Large intestine (tissue), 3 donors: ENCODE results near the gene AGBL1. TPM values are rescaled to one million over a fixed set of nuclear protein-coding genes. Genes with fewer than 3 reads are reported as not detected.

Source experiments
- DNase-seq, 2 donors: peaks; one replicate each; pipeline versions ENCODE4 v3.0.0 to v3.0.0-alpha.2; 2013
- H3K27ac ChIP-seq: one replicate; pipeline ENCODE4 v1.5.1; 2013; ENCODE audit warnings: low read length
- H3K27me3 ChIP-seq: 2 replicates; pipeline ENCODE4 v1.6.1; 2013; ENCODE audit warnings: low read length; ENCODE audit not compliant: control insufficient read depth, insufficient read depth
- H3K36me3 ChIP-seq: 2 replicates; pipeline ENCODE4 v1.6.1; 2013; ENCODE audit warnings: low read length; ENCODE audit not compliant: control insufficient read depth, insufficient read depth
- H3K4me1 ChIP-seq: one replicate; pipeline ENCODE4 v1.6.1; 2013; ENCODE audit warnings: low read length; ENCODE audit not compliant: control insufficient read depth, insufficient read depth
- H3K4me3 ChIP-seq: one replicate; pipeline ENCODE4 v1.5.1; 2013; ENCODE audit warnings: low read length
- H3K9me3 ChIP-seq: one replicate; pipeline ENCODE4 v1.6.1; 2013; ENCODE audit warnings: mild to moderate bottlenecking, low read depth, low read length, moderate library complexity; ENCODE audit not compliant: control insufficient read depth
- WGBS: methylation state at CpG from one replicate; pipeline ENCODE4 v1.1.5; 2013; ENCODE audit warnings: low lambda C conversion rate; ENCODE audit not compliant: insufficient coverage; 5-methylcytosine and 5-hydroxymethylcytosine counted together
- polyA plus RNA-seq: library from polyadenylated mRNA; unstranded; fragments of 120-200 nt; gene quantifications from one replicate; pipeline ENCODE4 v1.2.1, GENCODE V29; 2013

The AGBL1 gene
- polyA plus RNA-seq, 1 donor = 0.04 TPM

GRCh38 chr15:86199467-86200145 is 119.9 kb downstream of the AGBL1 start:
- H3K27ac ChIP-seq = no peak overlapping the region
- no peaks in the 10 kb centered on the region for H3K27me3 ChIP-seq
- H3K4me3 ChIP-seq = no peak overlapping the region
- no peaks in the 10 kb centered on the region for H3K4me1 ChIP-seq
- WGBS = 27% methylated on average over 3 of the region's 7 CpGs
- H3K9me3 ChIP-seq = no peaks in the 10 kb centered on the region
- no peak for DNase-seq
- H3K36me3 ChIP-seq = no peaks in the 10 kb centered on the region

GRCh38 chr15:86201313-86202008 is 121.8 kb downstream of the AGBL1 start:
- no peak overlapping the region for H3K4me3 ChIP-seq
- no peak overlapping the region for H3K27ac ChIP-seq
- WGBS = no CpG with 5 or more reads among the region's 3 CpGs
- H3K36me3 ChIP-seq = no peaks in the 10 kb centered on the region
- H3K27me3 ChIP-seq = no peaks in the 10 kb centered on the region
- H3K4me1 ChIP-seq = no peaks in the 10 kb centered on the region
- DNase-seq = no peak
- no peaks in the 10 kb centered on the region for H3K9me3 ChIP-seq

- DNase-seq = no peak
Observed at GRCh38 chr15:86203462-86203861, 123.8 kb downstream of the AGBL1 start.

GRCh38 chr15:86205096-86205495 is 125.4 kb downstream of the AGBL1 start:
- DNase-seq = no peak
- Histone ChIP-seq H3K36me3 (no peaks in the 10 kb centered on the region), H3K9me3 (no peaks in the 10 kb centered on the region), H3K27ac (no peak overlapping the region), H3K4me3 (no peak overlapping the region), H3K4me1 (no peaks in the 10 kb centered on the region), H3K27me3 (no peaks in the 10 kb centered on the region)
- WGBS = 100% methylated on average over 1 of the region's 2 CpGs

More at GRCh38 chr15:86203462-86203861, 123.8 kb downstream of the AGBL1 start:
- Histone ChIP-seq H3K4me3 (no peak overlapping the region), H3K27me3 (no peaks in the 10 kb centered on the region), H3K4me1 (no peaks in the 10 kb centered on the region), H3K9me3 (no peaks in the 10 kb centered on the region), H3K27ac (no peak overlapping the region), H3K36me3 (no peaks in the 10 kb centered on the region)
- no CpG with 5 or more reads among the region's 2 CpGs for WGBS

GRCh38 chr15:86213420-86213819 is 133.7 kb downstream of the AGBL1 start:
- Histone ChIP-seq H3K36me3 (no peaks in the 10 kb centered on the region), H3K4me1 (no peaks in the 10 kb centered on the region), H3K27ac (no peak overlapping the region), H3K9me3 (peaks cover 3% of the 10 kb centered on the region), H3K27me3 (no peaks in the 10 kb centered on the region), H3K4me3 (no peak overlapping the region)
- no peak for DNase-seq
- WGBS = 100% methylated on average over 1 of the region's 3 CpGs

GRCh38 chr15:86213888-86214287 is 134.2 kb downstream of the AGBL1 start:
- DNase-seq = no peak
- no CpG with 5 or more reads among the region's 2 CpGs for WGBS
- H3K36me3 ChIP-seq = no peaks in the 10 kb centered on the region
- H3K9me3 ChIP-seq = peaks cover 3% of the 10 kb centered on the region
- no peaks in the 10 kb centered on the region for H3K4me1 ChIP-seq
- H3K27ac ChIP-seq = no peak overlapping the region
- no peaks in the 10 kb centered on the region for H3K27me3 ChIP-seq
- H3K4me3 ChIP-seq = no peak overlapping the region

- H3K27me3 ChIP-seq = no peaks in the 10 kb centered on the region
- no peaks in the 10 kb centered on the region for H3K9me3 ChIP-seq
- H3K4me1 ChIP-seq = no peaks in the 10 kb centered on the region
- H3K4me3 ChIP-seq = no peak overlapping the region
- WGBS = no CpG with 5 or more reads among the region's 3 CpGs
- peak in 1 of 2 donors; percentile 2 for DNase-seq
- H3K27ac ChIP-seq = no peak overlapping the region
- H3K36me3 ChIP-seq = no peaks in the 10 kb centered on the region
Observed at GRCh38 chr15:86221119-86221518, 141.4 kb downstream of the AGBL1 start.

GRCh38 chr15:86229306-86229705 is 149.6 kb downstream of the AGBL1 start:
- DNase-seq = no peak
- no peak overlapping the region for H3K27ac ChIP-seq
- no peaks in the 10 kb centered on the region for H3K9me3 ChIP-seq
- H3K4me3 ChIP-seq = no peak overlapping the region
- H3K4me1 ChIP-seq = peaks cover 5% of the 10 kb centered on the region
- H3K27me3 ChIP-seq = peaks cover 5% of the 10 kb centered on the region
- no peaks in the 10 kb centered on the region for H3K36me3 ChIP-seq
- WGBS = 100% methylated on average over 1 of the region's 2 CpGs

GRCh38 chr15:86229936-86230335 is 150.3 kb downstream of the AGBL1 start:
- Histone ChIP-seq H3K4me3 (no peak overlapping the region), H3K36me3 (no peaks in the 10 kb centered on the region), H3K4me1 (peaks cover 5% of the 10 kb centered on the region), H3K27ac (no peak overlapping the region), H3K27me3 (peaks cover 5% of the 10 kb centered on the region), H3K9me3 (no peaks in the 10 kb centered on the region)
- DNase-seq = no peak
- WGBS = no CpG with 5 or more reads among the region's 6 CpGs

- Histone ChIP-seq H3K9me3 (no peaks in the 10 kb centered on the region), H3K4me3 (no peak overlapping the region), H3K27me3 (peaks cover 5% of the 10 kb centered on the region), H3K4me1 (peaks cover 5% of the 10 kb centered on the region), H3K36me3 (no peaks in the 10 kb centered on the region), H3K27ac (no peak overlapping the region)
- DNase-seq = peak; percentile 23 to 38
- 0% methylated on average over 2 of the region's 19 CpGs for WGBS
Observed at GRCh38 chr15:86231864-86232721, 152.4 kb downstream of the AGBL1 start.
